Esophagus muscularis mucosa (tissue), 4 donors: ENCODE data around the gene ADAM33. TPM values are rescaled to one million over a fixed set of nuclear protein-coding genes. Genes with fewer than 3 reads are reported as not detected.

Source experiments
- DNase-seq: peaks from one replicate; pipeline ENCODE4 v3.0.0-alpha.2; 2017; ENCODE audit errors: extremely low spot score
- H3K27ac ChIP-seq, 4 donors: fragments of 200-600 bp; sonication (generic); replicated peaks in 1 of 4; 1 replicate in 3 of 4; 2 replicates in 1 of 4; pipeline ENCODE4 v1.5.1; 2016 to 2019; ENCODE audit warnings: mild to moderate bottlenecking in 1 of 4
- H3K27me3 ChIP-seq, 4 donors: fragments of 200-600 bp; sonication (generic); one replicate each; pipeline versions ENCODE4 v1.5.1 to v1.6.0; 2016 to 2019
- H3K36me3 ChIP-seq, 4 donors: fragments of 200-600 bp; sonication (generic); one replicate each; pipeline ENCODE4 v1.5.1; 2016 to 2019
- H3K4me1 ChIP-seq, 4 donors: fragments of 200-600 bp; sonication (generic); one replicate each; pipeline ENCODE4 v1.5.1; 2016 to 2019
- H3K4me3 ChIP-seq, 4 donors: fragments of 200-600 bp; sonication (generic); 1 replicate in 2 of 4; 2 replicates in 2 of 4; pipeline ENCODE4 v1.5.1; 2016 to 2019; ENCODE audit warnings: mild to moderate bottlenecking in 4 of 4, moderate library complexity in 1 of 4
- H3K9me3 ChIP-seq, 4 donors: fragments of 200-600 bp; sonication (generic); 1 replicate in 3 of 4; 2 replicates in 1 of 4; pipeline ENCODE4 v1.5.1; 2016 to 2019
- EP300 ChIP-seq: sonication (generic); formaldehyde crosslinking; IDR thresholded peaks from one replicate; pipeline ENCODE4 v1.6.1; 2017; ENCODE audit warnings: antibody characterized with exemption
- POLR2A ChIP-seq: fragments of 450-650 bp; IDR thresholded peaks from one replicate; pipeline ENCODE4 v1.6.1; 2017; ENCODE audit warnings: antibody characterized with exemption, moderate library complexity, mild to moderate bottlenecking, low read depth
- POLR2AphosphoS5 ChIP-seq, 2 donors: sonication (generic); formaldehyde crosslinking; IDR thresholded peaks; one replicate each; pipeline ENCODE4 v1.6.1; 2017; ENCODE audit warnings: antibody characterized with exemption in 2 of 2
- WGBS: methylation state at CpG from one replicate; pipeline ENCODE4 v1.1.5; 2018; 5-methylcytosine and 5-hydroxymethylcytosine counted together
- intact Hi-C: fragments of 100-400 bp; cut with DNase I; formaldehyde crosslinking; loops from one replicate; pipeline ENCODE4 v1.15.1; 2023
- total RNA-seq, 4 donors: library from RNA; depleted of rRNA; stranded (reverse); fragments of >200 nt; gene quantifications; one replicate each; pipeline versions ENCODE4 v1.1.0 to v1.2.1, GENCODE V29; 2016
- TF ChIP-seq, protein P1 (sequence below), 3 experiments: fragments of 200-600 bp in 2 of 3; fragments of 450-650 bp in 1 of 3; sonication (generic) in 2 of 3; IDR thresholded peaks; one replicate each; pipeline ENCODE4 v1.5.1; 2017 to 2019; ENCODE audit warnings: antibody characterized with exemption in 3 of 3, mild to moderate bottlenecking in 2 of 3, moderate library complexity in 1 of 3

Gene ADAM33
- total RNA-seq, 4 donors from 2014 or later, result 45.4 to 144 (median 64.4) TPM

- Histone ChIP-seq H3K4me3 (peak overlapping the region in 2 of 4 donors; percentile 15 to 41), H3K27me3 (no peaks in the 10 kb centered on the region), H3K27ac (peak overlapping the region in 1 of 4 donors; percentile 18), H3K9me3 (no peaks in the 10 kb centered on the region), H3K36me3 (no peaks in the 10 kb centered on the region), H3K4me1 (peaks cover 11 to 15% (median 13%) of the 10 kb centered on the region in 4 donors)
- no CpG with 5 or more reads among the region's 6 CpGs for WGBS
- TF ChIP-seq, protein P1, sequence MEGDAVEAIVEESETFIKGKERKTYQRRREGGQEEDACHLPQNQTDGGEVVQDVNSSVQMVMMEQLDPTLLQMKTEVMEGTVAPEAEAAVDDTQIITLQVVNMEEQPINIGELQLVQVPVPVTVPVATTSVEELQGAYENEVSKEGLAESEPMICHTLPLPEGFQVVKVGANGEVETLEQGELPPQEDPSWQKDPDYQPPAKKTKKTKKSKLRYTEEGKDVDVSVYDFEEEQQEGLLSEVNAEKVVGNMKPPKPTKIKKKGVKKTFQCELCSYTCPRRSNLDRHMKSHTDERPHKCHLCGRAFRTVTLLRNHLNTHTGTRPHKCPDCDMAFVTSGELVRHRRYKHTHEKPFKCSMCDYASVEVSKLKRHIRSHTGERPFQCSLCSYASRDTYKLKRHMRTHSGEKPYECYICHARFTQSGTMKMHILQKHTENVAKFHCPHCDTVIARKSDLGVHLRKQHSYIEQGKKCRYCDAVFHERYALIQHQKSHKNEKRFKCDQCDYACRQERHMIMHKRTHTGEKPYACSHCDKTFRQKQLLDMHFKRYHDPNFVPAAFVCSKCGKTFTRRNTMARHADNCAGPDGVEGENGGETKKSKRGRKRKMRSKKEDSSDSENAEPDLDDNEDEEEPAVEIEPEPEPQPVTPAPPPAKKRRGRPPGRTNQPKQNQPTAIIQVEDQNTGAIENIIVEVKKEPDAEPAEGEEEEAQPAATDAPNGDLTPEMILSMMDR (IDR thresholded peaks at IDR 0.05), result no peak
- no peak for TF ChIP-seq POLR2A
- TF ChIP-seq POLR2AphosphoS5 (IDR thresholded peaks at IDR 0.05), result no peak
- no peak for TF ChIP-seq EP300
- DNase-seq, result no peak
- intact Hi-C loops, result loop anchor here (1.0 kb wide), 1 partner anchor 34 kb away; no protein-coding TSS in a partner anchor
Observed at GRCh38 chr20:3710011-3710466, 28.2 kb upstream of the ADAM33 start.

DNA sequence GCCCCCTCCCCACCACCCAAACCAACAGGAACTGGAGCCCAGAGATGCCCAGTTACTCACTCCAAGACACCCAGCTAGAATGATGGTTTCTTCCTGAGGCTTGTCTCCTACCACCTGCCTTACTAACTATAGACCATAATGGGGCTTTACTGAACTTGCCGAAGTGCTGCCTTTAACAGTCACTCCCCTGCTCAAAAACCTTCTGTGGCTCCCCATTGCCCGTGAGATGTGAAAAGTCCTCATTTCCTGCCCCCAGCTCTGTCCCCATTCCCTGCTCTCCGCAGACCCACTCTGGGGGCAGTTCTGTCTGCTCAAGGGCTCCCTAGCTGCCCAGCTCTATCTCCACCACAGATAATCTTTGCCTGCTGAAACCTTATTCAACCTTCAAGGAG, 25.7 kb upstream of the ADAM33 start:
- no peak for DNase-seq
- intact Hi-C loops, result no loop called here
- TF ChIP-seq, protein P1 (IDR thresholded peaks at IDR 0.05), result no peak
- TF ChIP-seq POLR2AphosphoS5 (IDR thresholded peaks at IDR 0.05), result no peak
- TF ChIP-seq POLR2A, result no peak
- no peak for TF ChIP-seq EP300
- Histone ChIP-seq H3K27me3 (no peaks in the 10 kb centered on the region), H3K4me1 (peaks cover 11 to 15% (median 13%) of the 10 kb centered on the region in 4 donors), H3K36me3 (no peaks in the 10 kb centered on the region), H3K4me3 (no peak overlapping the region), H3K27ac (no peak overlapping the region), H3K9me3 (no peaks in the 10 kb centered on the region)
- 88% methylated on average over 3 of the region's 3 CpGs for WGBS

DNA sequence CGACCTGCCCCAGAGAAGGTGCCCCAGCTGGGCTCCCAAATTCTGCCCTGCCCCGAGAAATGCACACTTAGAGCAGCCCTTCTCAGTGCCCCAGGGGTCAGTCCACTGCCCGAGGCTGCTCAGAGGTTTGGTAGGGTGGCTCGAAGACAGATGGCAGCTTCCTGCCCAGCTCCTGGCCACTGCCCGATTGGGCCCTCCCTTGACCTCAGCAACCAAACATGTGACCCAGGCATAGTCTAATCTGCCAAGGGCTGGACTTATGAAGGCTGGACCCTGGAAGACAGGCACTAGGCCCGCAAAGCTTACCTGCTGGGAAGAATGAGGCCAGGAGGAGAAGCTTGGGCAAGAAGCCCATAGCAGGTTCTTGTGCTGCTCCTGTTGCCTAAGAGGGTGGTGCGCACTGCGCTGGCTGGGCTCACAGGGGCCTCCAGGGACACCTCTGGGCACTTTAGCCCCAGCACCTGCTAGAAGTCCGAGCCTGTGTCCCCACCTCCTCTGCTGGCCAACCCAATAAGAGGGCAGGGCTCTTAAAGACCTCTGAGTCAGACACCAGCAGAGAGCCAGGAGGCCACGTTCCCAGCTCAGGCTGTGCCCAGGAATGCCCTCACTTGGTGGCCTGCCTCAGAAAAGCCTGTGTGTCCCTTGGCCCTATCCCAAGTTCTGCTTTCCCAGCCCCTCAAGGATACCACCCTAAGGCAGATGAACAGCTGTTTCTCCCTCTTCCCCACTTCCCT, 25.1 kb upstream of the ADAM33 start:
- intact Hi-C loops, result no loop called here
- Histone ChIP-seq H3K9me3 (no peaks in the 10 kb centered on the region), H3K4me1 (peaks cover 11 to 15% (median 13%) of the 10 kb centered on the region in 4 donors), H3K27ac (no peak overlapping the region), H3K27me3 (no peaks in the 10 kb centered on the region), H3K36me3 (no peaks in the 10 kb centered on the region), H3K4me3 (no peak overlapping the region)
- no peak for DNase-seq
- TF ChIP-seq EP300, result no peak
- no peak for TF ChIP-seq POLR2AphosphoS5 (IDR thresholded peaks at IDR 0.05)
- TF ChIP-seq POLR2A, result no peak
- TF ChIP-seq, protein P1 (IDR thresholded peaks at IDR 0.05), result no peak
- WGBS, result no CpG with 5 or more reads among the region's 10 CpGs

DNA sequence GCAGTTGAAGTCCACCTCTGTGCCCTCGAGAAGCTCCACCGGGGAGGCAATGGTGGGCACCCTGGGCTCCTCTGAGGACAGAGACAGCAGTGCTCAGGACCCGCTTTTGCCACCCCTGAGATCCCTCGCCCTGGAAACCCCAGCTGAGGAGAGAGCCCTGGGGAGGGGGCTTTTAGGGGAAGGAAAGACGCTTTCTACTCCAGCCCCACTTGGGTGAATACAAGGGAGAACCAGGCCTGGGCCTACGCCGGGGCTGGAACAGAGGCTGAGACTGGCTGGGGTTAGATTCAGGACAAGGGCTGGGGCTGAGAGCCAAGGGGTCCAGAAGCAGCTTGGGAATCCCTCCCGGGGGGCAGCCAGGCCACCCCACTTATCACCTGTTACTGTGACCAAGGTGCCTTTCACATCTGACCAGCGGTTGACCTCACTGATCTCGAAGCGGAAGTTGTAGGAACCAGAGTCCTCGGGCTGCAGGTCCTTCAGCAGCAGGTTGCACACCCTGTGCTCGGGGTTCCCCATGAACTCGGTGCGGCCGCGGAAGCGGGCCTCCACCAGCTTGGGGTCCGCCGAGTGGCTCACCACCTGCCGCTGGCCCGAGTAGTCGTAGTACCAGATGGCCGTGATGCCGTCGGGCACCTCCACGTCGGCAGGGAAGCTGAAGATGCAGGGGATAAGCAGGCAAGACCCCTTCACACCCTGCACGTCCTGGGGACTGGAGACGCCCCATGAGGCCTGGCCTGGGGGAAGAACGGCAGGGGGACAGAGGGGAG, 24.3 kb upstream of the ADAM33 start:
- WGBS, result 95% methylated on average over 28 of the region's 31 CpGs
- Histone ChIP-seq H3K27ac (no peak overlapping the region), H3K36me3 (no peaks in the 10 kb centered on the region), H3K27me3 (no peaks in the 10 kb centered on the region), H3K4me3 (no peak overlapping the region), H3K4me1 (peaks cover 10 to 14% (median 11%) of the 10 kb centered on the region in 4 donors), H3K9me3 (no peaks in the 10 kb centered on the region)
- intact Hi-C loops, result no loop called here
- TF ChIP-seq POLR2A (no peak), EP300 (no peak), POLR2AphosphoS5 (IDR thresholded peaks at IDR 0.05) (no peak)
- TF ChIP-seq, protein P1 (IDR thresholded peaks at IDR 0.05), result no peak
- no peak for DNase-seq
